Esophagus muscularis mucosa (tissue), 3 donors: ENCODE data around the gene NDRG3.

Experiments used
- POLR2A ChIP-seq: fragments of 450-650 bp; IDR thresholded peaks from one replicate; pipeline ENCODE4 v1.6.1; 2017; ENCODE audit warnings: antibody characterized with exemption, moderate library complexity, mild to moderate bottlenecking, low read depth
- TF ChIP-seq, protein P1 (sequence below), 3 experiments: fragments of 200-600 bp in 2 of 3; fragments of 450-650 bp in 1 of 3; sonication (generic) in 2 of 3; IDR thresholded peaks; one replicate each; pipeline ENCODE4 v1.5.1; 2017 to 2019; ENCODE audit warnings: antibody characterized with exemption in 3 of 3, mild to moderate bottlenecking in 2 of 3, moderate library complexity in 1 of 3

DNA sequence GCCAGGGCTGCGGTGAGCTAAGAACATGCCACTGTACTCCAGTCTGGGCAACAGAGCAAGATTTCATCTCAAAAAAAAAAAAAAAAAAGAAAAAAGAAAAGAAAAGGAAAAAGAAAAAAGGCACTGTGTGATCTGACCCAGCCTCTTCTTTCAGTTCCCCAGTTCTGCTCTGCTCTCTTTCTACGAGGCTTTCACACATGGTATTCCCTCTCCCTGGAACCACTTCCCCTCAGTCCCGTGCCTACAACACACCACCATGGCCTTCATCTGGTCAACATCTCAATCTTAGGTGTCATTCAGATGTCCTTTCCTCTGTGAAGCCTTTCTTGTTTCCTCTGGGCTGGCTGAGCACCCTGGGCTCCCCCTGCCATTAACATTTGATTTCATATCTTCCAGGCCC lies 29.9 kb upstream of the NDRG3 start:
- TF ChIP-seq, protein P1, sequence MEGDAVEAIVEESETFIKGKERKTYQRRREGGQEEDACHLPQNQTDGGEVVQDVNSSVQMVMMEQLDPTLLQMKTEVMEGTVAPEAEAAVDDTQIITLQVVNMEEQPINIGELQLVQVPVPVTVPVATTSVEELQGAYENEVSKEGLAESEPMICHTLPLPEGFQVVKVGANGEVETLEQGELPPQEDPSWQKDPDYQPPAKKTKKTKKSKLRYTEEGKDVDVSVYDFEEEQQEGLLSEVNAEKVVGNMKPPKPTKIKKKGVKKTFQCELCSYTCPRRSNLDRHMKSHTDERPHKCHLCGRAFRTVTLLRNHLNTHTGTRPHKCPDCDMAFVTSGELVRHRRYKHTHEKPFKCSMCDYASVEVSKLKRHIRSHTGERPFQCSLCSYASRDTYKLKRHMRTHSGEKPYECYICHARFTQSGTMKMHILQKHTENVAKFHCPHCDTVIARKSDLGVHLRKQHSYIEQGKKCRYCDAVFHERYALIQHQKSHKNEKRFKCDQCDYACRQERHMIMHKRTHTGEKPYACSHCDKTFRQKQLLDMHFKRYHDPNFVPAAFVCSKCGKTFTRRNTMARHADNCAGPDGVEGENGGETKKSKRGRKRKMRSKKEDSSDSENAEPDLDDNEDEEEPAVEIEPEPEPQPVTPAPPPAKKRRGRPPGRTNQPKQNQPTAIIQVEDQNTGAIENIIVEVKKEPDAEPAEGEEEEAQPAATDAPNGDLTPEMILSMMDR (IDR thresholded peaks at IDR 0.05), result no peak
- no peak for TF ChIP-seq POLR2A
